Astrocyte of the spinal cord (primary cell): ENCODE results near the gene BLM.

Source experiments
- DNase-seq: peaks from one replicate; pipeline ENCODE4 v3.0.0; 2011; ENCODE audit warnings: low read depth, low spot score
- H3K4me3 ChIP-seq: 2 replicates; pipeline ENCODE4 v1.5.1; 2011; ENCODE audit warnings: low read depth, mild to moderate bottlenecking, low read length, moderate library complexity
- CTCF ChIP-seq: IDR thresholded peaks from 2 replicates; pipeline ENCODE4 v1.5.1; 2012; ENCODE audit warnings: low read depth, mild to moderate bottlenecking, low read length, inconsistent platforms
- in situ Hi-C: cut with HindIII; loops from 2 replicates; pipeline ENCODE4 v1.10.0; 2017; ENCODE audit warnings: low sequenced_read_pairs

Gene BLM

GRCh38 chr15:90838139-90838538 is 121.0 kb downstream of the BLM start:
- in situ Hi-C loops = no loop called here
- no peak for TF ChIP-seq CTCF
- no peak overlapping the region for H3K4me3 ChIP-seq
- no peak for DNase-seq

- no peak for DNase-seq
- no peak overlapping the region for H3K4me3 ChIP-seq
- TF ChIP-seq CTCF = no peak
- in situ Hi-C loops = no loop called here
Observed at GRCh38 chr15:90838544-90838943, 121.4 kb downstream of the BLM start.

- no peak for TF ChIP-seq CTCF
- H3K4me3 ChIP-seq = no peak overlapping the region
- in situ Hi-C loops = no loop called here
- DNase-seq = peak; percentile 77
Observed at GRCh38 chr15:90839187-90840071, 122.3 kb downstream of the BLM start.

- in situ Hi-C loops = no loop called here
- DNase-seq = no peak
- no peak overlapping the region for H3K4me3 ChIP-seq
Observed at GRCh38 chr15:90840157-90840855, 123.2 kb downstream of the BLM start.

GRCh38 chr15:90840954-90841353 is 123.8 kb downstream of the BLM start:
- in situ Hi-C loops = no loop called here
- no peak overlapping the region for H3K4me3 ChIP-seq
- no peak for TF ChIP-seq CTCF
- DNase-seq = no peak

More at GRCh38 chr15:90840157-90840855, 123.2 kb downstream of the BLM start:
- TF ChIP-seq CTCF = no peak

- DNase-seq = no peak
- no peak for TF ChIP-seq CTCF
- no peak overlapping the region for H3K4me3 ChIP-seq
- in situ Hi-C loops = no loop called here
Observed at GRCh38 chr15:90844696-90845095, 127.5 kb downstream of the BLM start.
